ENCODE measurements around the gene PARP16.

DNA sequence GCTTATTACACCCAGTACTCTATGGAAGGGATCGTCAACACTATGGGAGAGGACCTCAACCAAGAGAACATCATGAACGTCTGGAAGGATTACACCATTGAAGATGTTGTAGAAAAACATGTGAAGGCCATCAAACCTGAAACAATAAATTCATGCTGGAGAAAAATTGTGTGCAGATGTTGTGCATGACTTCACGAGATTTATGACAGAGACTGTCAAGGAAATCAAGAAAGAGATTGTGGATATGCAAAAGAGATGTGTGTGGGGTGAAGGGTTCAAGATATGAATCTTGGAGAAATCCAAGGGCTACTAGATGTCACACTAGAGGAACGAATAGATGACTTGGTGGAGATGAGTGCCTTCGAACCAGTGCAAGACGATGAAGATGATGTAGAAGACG, 3.5 kb upstream of the PARP16 start:
- TF ChIP-seq CTCF (IDR thresholded peaks at IDR 0.05) (no peak), POLR2A (IDR thresholded peaks at IDR 0.05) (no peak)

Measured in uterus (tissue), 2 donors.